ENCODE data around the gene C20orf204. TPM values are rescaled to one million over a fixed set of nuclear protein-coding genes. Genes with fewer than 3 reads are reported as not detected.
A peak's percentile ranks its signal among the peaks of the same experiment; 100 is the strongest.

Gene C20orf204
- total RNA-seq, 4 donors from 2014 or later: 1.7 to 14.4 (median 4.1) TPM

GRCh38 chr20:64053841-64054661 is 18.1 kb downstream of the C20orf204 start:
- no peak for DNase-seq (ENCODE audit: low spot score in 2 of 2)
- TF ChIP-seq EP300 (IDR thresholded peaks at IDR 0.05) (no peak), CTCF (IDR thresholded peaks at IDR 0.05) (peak in 2 of 5 experiments; percentile 7 to 23), POLR2A (IDR thresholded peaks at IDR 0.05) (no peak)
- Histone ChIP-seq H3K27ac (peak overlapping the region in 2 of 4 donors; percentile 21 to 26), H3K4me3 (no peak overlapping the region), H3K4me1 (peaks cover 0 to 58% (median 4%) of the 10 kb centered on the region in 4 donors), H3K27me3 (peaks cover 0 to 81% of the 10 kb centered on the region in 2 donors), H3K36me3 (no peaks in the 10 kb centered on the region), H3K9me3 (no peaks in the 10 kb centered on the region)
- WGBS, 2 donors: 7 to 24% methylated on average over 7 to 17 of the region's 17 CpGs

GRCh38 chr20:64055396-64055892 is 19.5 kb downstream of the C20orf204 start:
- 37 to 65% methylated on average over 2 to 4 of the region's 9 CpGs for WGBS, 2 donors
- Histone ChIP-seq H3K27ac (peak overlapping the region in 3 of 4 donors; percentile 4 to 77 (median 71)), H3K4me1 (peaks cover 0 to 46% (median 2%) of the 10 kb centered on the region in 4 donors), H3K9me3 (no peaks in the 10 kb centered on the region), H3K36me3 (no peaks in the 10 kb centered on the region), H3K27me3 (peaks cover 0 to 71% of the 10 kb centered on the region in 2 donors), H3K4me3 (no peak overlapping the region)
- TF ChIP-seq POLR2A (IDR thresholded peaks at IDR 0.05): no peak
- no peak for TF ChIP-seq EP300 (IDR thresholded peaks at IDR 0.05)
- no peak for TF ChIP-seq CTCF (IDR thresholded peaks at IDR 0.05)
- no peak for DNase-seq (ENCODE audit: low spot score in 2 of 2)

GRCh38 chr20:64055893-64056638 is 20.1 kb downstream of the C20orf204 start:
- no peaks in the 10 kb centered on the region for H3K9me3 ChIP-seq
- peak overlapping the region in 3 of 4 donors; percentile 4 to 77 (median 71) for H3K27ac ChIP-seq
- no peak for DNase-seq (ENCODE audit: low spot score in 2 of 2)
- TF ChIP-seq EP300 (IDR thresholded peaks at IDR 0.05) (peak in 1 of 2 donors; percentile 25), CTCF (IDR thresholded peaks at IDR 0.05) (peak in 1 of 5 experiments; percentile 12), POLR2A (IDR thresholded peaks at IDR 0.05) (no peak)
- H3K27me3 ChIP-seq: peaks cover 0 to 65% of the 10 kb centered on the region in 2 donors
- no peaks in the 10 kb centered on the region for H3K36me3 ChIP-seq
- WGBS, 2 donors: 38 to 48% methylated on average over 8 to 20 of the region's 22 CpGs
- H3K4me3 ChIP-seq: no peak overlapping the region
- H3K4me1 ChIP-seq: peaks cover 0 to 40% (median 2%) of the 10 kb centered on the region in 4 donors

GRCh38 chr20:64056639-64056888 is 20.6 kb downstream of the C20orf204 start:
- WGBS, 2 donors: 36 to 37% methylated on average over 7 of the region's 7 CpGs
- Histone ChIP-seq H3K27me3 (peaks cover 0 to 60% of the 10 kb centered on the region in 2 donors), H3K36me3 (no peaks in the 10 kb centered on the region), H3K9me3 (no peaks in the 10 kb centered on the region), H3K27ac (peak overlapping the region in 2 of 4 donors; percentile 33 to 77), H3K4me3 (no peak overlapping the region), H3K4me1 (peaks cover 0 to 40% (median 2%) of the 10 kb centered on the region in 4 donors)
- no peak for DNase-seq (ENCODE audit: low spot score in 2 of 2)
- TF ChIP-seq EP300 (IDR thresholded peaks at IDR 0.05) (no peak), CTCF (IDR thresholded peaks at IDR 0.05) (no peak), POLR2A (IDR thresholded peaks at IDR 0.05) (no peak)

Measured in tibial nerve (tissue), 4 donors.